Umbilical cord (tissue), 2 donors: ENCODE results near the gene TADA2B. TPM values are rescaled to one million over a fixed set of nuclear protein-coding genes. Genes with fewer than 3 reads are reported as not detected.

Experiments
- DNase-seq: peaks from one replicate; pipeline ENCODE4 v3.0.0-alpha.2; 2015; ENCODE audit warnings: low spot score
- total RNA-seq: library from RNA; depleted of rRNA; stranded (reverse); fragments of >200 nt; gene quantifications from one replicate; pipeline ENCODE4 v1.2.3, GENCODE V29; 2014; ENCODE audit warnings: low replicate concordance; ENCODE audit not compliant: insufficient read depth

Gene TADA2B
- total RNA-seq, 1 donor from 2014 or later, result 11.1 TPM

DNA sequence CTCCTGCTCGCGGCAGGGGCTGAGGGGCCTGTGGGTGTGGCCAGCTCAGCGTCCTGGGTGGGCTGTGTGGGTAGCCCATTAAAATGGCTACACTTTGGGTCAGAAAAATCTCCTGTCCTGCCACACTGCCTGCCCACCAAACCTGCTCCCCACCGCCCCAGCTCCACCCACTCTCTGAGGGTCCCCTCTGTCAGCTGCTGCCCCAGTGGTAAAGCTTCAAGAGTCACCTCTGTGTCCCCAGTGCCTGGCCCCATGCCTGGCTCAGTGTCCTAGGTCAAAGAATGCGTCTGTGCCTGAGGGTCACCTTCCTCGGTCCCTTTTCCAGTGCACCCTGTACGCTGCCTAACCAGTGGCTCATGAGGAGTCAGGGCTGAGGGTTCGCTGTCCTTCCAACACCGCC lies 24.9 kb upstream of the TADA2B start:
- no peak for DNase-seq

DNA sequence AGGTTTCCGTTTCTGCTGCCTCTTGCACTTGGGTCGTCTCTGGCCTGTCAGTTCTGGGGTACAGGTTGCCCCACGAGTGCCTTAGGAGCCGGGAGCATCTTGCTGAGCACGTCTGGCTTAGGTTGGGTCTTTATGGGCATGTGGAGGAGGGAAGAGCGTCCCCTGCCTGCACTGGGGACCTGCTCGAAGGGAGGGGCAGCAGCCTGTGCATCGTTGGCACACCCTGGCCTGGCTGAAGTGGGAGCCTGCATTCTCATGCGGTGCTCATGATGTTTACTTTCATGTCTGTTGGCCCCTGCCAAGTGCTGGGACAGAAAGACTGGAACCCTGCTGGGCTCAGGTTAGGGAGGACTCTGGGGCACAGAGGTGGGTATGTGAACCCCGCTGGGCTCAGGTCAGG lies 23.8 kb upstream of the TADA2B start:
- no peak for DNase-seq

DNA sequence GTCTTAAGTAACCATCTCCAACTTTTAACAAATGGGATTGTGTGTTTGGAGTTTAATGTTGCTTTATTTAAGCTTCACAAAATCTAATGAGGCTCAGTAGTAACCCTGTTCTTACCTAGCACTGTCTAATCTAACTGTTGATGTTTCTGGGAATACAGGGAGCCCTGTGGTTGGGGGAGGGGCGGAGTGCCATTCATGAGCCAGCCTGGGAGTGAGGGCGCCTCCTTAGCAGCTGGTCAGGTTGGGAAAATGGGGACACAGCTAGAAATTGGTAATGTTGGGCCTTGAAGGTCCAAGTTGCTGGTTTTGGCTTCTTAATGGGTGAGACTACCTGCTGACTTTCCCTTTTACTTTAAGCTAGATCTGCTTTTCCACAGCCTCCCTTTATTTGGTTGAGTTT lies 22.9 kb upstream of the TADA2B start:
- no peak for DNase-seq

DNA sequence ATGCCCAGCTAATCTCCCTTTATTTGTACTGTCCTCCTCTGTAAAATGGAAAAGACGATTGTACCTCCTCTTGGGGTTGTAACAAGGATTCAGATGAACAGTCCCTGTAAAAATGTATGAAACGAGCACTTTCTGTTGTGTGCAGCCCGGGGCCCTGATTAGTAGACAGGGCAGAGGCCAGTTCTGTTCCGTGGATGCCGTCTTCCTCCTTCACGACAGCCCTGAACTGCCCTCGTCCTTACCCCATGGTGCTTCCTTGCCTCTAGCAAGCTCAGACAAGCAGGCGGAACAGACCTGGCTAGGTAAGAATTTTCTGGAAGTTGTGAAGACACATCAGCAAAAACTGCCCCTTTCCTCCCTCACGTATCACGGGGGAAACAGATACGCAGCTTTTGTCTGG lies 22.3 kb upstream of the TADA2B start:
- DNase-seq, result no peak

DNA sequence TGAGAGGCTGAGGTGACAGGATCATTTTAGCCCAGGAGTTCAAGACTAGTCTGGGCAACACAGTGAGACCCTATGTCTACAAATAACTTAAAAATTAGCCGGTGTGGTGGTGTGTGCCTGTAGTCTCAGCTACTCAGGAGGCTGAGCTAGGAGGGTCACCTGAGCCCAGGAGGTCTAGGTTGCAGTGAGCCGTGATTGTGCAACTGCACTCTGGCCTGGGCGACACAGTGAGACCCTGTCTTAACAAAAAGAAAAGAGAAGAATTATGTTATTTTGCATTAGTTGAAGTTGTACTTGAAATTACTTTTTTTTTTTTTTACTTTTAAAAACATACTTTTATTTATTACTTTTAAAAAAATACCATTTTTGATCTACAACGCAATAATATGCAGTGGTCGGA lies 21.8 kb upstream of the TADA2B start:
- no peak for DNase-seq

DNA sequence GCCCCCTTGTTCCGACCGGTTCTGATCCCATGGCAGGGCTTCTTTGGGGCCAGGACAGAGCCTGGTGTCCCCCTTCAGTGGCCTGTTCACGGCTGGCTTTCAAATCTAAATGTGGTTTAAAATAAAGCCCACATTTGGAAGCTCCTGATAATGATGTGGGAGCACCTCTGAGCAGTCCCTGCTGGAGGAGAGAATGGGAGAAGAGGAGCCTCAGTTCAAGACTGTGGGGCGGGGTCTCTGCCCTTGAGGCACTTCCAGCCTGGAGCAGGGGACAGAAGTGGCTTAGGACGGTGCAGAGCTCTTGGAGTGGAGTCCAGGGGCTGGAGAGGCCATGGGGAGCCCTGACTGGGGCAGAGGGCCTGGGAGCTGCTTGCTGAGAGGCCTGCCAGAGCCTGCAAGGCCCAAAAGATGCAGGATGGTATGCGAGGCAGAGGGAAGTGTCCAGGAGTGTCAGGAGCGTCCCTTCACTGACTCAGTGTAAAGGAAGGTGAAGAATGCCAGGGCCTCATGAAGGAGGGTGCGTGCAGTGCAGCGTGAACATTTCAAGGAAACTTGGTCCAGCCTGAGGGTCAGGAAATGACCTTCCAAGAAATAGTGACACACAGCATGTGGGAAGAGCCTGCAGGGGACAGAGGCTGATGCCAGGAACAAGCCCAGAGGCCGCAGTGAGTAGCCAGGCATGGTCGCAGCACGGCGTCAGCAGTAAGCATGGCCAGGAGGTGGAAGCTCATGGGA lies 21.1 kb upstream of the TADA2B start:
- DNase-seq, result peak; percentile 31

DNA sequence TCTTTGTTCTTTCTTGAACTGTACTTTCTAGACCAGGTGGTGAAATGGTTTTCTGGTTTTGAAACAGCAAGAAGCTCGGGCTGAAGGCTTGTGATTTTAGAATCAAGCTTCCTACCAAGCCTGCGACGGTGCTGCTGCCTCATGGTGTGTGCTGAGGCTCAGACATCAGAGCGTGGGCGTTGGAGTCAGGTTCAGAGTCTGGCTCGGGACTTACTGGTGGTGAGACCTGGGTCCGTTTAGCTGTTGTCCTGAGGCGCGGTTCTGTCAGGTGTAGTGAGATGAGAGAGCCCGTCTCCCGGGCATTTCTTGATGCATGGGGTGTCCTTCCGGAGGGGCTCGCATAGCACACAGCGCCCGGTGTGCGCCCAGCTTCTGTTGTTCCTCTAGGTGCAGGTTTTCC lies 19.7 kb upstream of the TADA2B start:
- no peak for DNase-seq

DNA sequence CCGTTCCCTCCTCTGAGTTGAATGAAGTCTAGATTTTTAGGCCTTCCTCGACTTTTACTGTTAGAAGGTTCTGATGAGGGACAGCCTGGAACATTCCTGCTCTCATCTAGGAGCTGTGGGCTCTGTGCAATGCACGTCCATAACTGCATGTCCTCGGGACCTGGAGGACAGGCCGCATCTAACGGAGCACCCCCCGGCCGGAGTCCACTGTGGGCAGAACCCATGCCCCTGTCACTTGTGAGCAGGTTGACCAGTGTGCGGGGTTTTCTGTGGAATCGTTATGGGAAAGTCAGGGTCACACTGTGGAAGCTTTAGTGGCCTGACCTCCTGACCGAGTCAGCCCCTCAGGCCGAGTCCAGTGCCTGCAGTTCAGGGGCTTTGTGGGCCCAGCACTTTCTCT lies 19.3 kb upstream of the TADA2B start:
- DNase-seq, result no peak

DNA sequence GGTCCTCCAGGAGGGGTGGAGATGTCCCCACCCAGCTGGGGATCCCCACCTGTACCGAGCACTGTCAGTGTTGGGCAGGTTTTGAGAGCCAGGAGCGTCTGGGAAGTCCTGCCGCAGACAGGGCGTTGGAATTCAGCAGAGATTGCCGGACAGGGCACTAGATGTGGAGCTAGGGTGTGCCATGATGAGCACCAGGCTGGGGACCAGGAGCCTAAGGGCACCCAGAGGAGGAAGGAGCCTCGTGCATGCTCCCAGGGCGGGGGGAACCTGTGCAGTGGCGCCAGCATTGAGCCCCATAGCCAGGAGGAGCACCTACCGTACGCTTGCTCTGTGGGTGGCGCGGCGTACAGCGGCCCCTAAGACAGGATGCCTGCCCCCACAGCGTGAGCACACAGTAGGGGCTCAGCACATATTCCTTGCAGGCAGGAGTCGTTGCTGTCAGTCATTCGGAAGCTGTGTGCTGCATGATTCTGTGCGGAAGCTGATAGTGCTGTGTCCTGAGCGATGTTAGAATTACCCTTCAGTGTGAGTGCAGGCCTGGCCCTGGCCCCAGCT lies 18.8 kb upstream of the TADA2B start:
- DNase-seq, result no peak

DNA sequence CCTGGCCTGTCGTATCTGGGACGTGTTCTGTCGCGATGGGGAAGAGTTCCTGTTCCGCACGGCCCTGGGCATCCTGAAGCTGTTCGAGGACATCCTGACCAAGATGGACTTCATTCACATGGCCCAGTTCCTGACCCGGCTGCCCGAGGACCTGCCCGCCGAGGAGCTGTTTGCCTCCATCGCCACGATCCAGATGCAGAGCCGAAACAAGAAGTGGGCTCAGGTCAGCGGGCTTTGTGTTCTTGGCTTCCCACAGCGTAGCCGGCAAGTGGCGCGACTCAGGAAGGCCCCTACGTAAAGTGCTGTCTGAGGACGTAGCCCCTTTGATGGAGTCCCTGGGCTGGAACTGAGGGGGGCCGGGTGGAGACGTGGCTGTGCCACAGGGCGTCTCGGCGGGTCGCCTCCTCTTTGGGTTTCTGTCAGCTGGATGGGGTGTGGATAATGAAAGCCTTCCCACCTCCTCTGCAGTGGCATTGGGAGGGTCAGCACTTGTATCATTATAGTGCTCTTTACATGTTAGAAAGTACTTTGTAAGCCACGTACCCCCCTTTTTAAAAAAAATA lies 18.1 kb upstream of the TADA2B start:
- DNase-seq, result no peak

DNA sequence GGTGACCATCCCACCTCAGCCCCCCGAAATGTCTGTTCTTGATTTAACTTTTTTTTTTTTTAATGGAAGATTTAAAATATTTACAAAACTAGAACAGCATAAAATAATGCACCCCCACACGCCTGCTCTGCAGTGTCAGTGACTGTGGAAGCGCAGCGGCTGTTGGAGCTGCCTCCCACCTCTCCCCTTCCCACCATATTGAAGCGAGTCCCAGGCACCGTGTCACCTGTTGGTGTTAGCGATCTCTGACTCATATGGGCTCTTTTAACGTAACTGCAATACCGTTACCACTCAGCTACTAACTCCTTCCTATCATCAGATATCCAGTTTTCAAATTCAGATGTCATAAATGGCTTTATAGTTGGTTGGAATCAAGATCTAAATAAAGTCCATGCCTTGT lies 17.1 kb upstream of the TADA2B start:
- no peak for DNase-seq

DNA sequence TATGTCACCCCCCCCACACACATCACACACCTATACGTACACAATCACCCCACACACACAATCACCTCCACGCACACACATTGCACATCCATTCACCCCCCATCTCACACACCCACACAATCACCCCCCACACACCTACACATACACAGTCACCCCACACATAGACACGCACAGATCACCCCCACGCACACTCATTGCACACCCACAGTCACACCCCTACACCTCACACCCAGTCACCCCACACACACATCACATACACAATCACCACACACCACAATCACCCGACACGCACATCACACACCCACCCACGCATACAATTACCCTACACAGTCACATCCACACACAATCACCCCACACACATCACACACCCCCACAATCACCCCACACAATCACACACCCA lies 15.9 kb upstream of the TADA2B start:
- DNase-seq, result no peak

DNA sequence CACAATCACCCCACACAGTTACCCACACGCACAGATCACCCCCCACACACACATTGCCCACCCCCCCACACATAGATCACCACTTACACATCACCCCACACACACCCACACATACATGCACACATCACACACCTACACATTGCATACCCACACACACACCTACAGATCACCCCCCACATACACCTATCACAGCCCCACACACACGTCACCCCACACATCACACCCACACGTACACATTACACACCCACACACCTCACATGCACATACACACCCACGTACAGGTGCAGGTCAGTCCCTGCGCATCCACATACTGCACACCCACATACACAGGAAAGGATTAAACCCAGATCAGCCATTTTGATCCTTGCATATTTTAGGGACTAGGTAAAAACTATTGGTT lies 15.3 kb upstream of the TADA2B start:
- no peak for DNase-seq

DNA sequence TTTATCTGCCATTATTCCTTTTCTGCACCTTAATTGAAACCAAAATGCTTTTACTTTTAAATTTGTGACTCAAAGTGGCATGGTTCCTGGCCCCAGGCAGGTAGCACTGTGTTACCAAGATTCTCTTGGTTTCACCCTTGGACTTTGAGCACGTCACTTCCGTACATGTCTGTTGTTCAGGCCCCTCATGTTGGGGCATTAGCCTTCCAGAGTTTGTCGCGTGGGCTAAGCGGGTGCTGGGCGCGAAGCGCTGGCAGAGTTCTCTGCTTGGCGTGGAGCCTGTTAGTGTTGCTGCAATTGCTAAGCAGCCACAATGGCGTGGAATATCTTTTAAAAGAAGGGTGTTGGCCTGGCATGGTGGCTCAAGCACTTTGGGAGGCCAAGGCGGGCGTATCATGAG lies 14.0 kb upstream of the TADA2B start:
- no peak for DNase-seq

DNA sequence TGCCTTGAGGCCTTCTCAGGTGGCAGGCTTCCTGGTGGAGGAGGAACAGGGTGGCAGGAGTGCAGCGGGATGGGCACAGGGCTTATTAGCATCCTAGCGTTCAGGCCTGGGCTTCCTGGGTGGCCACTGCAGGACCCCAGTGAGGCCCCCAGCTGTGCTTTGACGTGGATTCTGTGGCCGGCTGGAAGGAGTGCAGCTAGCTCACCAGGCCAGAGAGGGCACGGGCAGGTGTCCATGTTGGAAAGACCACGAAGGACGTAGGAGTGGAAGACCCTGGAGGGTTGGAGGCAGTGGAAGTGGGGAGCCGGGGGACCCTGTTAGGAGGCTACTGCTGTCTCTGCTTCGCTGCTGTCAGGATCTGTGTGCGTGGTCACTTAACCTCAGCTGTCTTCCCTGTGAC lies 13.3 kb upstream of the TADA2B start:
- DNase-seq, result no peak

DNA sequence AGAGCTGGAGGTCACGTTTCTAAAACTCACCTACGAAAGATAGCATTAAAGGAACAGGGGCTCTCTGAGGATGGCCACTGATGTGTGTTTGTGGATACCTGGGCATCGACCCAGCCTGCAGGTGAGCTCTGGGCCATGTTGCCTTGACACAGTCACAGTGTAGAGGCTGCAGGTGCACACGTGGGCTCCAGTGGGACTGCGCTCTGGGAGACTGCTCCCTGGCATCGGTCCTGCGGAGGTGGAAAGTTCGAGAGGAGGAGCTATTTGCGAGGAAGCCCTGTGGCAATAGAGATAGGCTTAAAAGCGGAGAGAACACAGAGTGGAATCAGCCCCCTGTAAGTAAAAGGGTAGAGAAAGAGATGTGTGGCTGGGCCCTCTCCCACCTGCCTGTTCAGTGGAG lies 12.3 kb upstream of the TADA2B start:
- DNase-seq, result no peak

DNA sequence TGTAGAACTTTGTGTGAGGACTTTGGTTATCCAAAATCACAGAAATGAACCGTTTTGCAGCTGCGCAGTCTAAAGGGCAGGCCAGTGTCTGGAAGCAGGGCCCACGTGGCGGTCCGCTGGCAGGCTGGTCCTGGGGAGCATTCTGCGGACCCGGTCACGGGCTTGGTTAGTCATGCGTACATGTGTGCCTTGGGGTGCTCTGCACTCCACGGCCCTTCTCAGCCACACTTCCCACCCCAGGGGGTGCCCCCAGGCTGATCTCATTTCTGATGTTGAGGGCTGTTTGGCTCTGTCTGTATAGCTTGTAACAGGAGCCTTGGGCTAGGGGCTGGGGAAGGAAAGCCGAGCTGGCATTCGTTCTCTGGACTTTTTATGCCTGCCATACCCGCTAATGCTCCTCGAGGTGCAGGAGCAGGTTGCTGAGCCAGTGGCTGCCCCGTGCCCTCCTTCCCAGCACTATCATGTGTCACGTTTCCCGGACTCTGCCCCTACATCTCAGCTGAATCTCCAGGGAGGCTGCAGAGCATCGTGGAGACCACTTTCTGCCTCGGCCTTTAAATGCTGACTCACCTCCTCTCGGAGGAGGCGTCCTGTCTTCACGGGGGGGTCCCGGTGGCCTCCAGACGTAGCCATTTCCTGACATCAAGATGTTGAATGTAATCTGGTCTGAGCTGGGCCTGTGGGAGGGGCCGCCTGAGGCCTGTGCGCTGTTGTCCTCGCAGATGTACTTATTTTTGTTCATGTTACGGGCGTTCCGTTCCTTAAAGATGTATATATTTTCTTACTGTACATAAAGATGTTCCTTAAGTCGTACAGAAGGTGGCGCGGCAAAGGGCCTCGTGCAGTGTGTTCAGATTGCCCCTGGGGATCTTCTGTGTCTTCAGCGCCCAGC lies 11.4 kb upstream of the TADA2B start:
- no peak for DNase-seq

DNA sequence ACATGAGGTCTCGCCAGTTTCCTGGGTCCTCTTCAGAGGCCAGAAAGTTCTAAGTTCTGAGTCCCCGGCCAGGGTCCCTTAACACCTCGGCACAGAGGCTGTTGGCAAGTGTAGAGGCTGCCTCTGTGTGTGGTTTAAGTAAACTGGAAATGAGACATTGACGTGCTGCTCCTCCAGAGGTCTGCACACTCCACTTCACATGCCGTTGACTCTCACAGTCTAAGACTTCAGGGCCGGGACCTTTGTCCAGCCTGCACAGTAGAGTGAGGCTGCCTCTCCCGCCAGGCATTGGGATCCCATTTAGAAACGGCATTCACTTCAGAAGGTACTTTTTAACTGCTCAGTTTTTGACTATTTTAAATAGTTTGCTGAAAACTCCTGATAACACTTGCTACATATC lies 10.6 kb upstream of the TADA2B start:
- DNase-seq, result no peak

DNA sequence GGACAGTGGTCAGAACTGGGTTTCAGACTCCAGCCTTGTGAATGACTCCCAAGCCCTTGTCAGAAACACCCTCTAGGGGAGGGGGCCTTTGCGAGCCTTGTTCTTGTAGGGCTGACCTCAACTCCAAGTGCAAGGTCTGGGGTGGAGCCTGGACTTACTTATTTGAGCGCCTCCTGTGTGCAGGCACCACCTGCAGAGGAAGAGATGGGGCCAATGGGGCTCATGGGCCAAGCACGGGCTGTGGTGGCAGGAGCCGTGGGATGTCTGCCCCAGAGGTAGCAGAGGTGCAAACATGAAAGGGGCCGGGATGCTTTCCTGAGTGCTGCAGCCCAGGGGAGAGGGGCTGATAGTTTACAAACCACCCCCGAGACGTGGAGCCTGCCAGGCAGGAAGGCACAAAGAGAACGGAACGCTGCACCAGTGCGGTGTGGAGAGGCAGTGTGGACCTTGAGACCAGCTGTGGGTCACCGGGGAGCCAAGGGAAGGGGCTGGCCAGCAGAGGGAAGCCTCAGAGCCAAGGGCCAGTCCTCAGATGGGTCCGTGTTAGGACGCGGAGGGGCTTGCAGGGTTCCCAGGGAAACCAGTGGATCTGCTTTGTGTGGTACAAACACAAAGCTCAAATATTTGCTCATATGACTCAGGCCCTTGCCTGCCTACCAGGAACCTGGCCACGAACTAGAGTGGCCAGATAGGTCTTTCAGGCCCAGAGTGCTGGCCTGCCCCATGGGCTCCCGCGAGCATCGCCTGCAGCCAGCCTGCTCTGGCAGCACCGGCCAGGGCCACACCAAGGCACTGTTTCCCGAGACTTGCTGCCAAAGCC lies 8.7 kb upstream of the TADA2B start:
- DNase-seq, result no peak

DNA sequence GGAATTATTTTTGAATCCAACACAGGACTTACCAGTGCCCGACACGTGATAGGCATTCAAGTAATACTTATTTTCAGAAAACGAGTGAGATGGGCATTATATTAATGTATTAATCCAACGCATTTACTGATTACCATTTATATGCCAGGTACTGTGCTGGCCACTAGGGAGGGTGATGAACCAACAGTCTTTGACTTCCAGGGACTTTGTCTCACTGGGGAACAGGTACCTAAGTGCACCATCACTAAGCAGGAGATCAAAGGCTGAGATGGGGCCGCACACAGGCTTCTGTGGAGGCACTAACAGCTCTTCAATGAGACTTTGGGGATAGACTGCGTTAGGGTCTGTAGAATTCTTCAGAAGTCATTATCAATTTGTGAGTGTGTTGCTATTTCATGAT lies 5.7 kb upstream of the TADA2B start:
- DNase-seq, result no peak

DNA sequence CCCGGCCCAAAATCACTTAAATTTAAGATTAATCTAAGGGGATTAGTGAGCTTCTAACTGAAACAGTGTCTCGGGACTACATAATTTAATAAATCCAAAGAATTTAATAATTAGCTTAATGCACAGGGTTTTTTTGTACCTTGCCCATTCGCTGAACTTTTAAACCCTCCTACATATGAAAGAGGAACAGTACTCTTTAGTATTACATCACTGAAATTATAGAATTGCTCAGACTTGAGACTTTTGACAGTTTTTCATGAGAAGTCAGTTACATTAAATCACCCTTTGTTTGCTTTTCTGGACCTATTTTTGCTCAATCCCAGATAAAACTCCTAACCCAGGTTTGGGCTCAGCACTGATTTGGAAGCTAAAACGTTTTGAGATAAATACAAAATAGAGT lies 2.4 kb upstream of the TADA2B start:
- DNase-seq, result no peak

DNA sequence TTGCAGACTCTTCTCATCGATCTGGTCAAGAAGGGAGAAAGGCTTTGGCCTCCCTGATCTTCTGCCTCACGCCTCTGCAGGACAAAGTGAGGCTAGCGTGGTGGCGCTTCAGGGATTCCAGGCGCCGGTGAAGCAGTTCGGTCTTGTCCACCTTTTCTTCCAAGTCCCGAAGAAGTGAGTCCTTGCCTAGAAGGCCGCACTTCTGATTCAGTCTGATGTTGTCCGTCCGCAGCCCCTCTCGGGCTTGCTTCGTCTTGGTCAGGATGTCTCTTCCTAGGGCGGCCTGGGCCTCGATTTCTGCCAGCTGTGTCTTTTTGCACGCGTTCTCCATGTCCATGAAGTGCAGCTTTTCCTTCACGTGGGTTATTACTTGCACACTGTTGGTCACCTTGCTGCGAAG lies 1.9 kb upstream of the TADA2B start:
- no peak for DNase-seq
